HL-60/S4 treated with phorbol 12-myristate 13-acetate at 8.2 ng/mL for 4 days and 3 days (cell line): Measurements from ENCODE around the gene MRPL53.

ENCODE experiments used
- in situ Hi-C: fragments of 300-500 bp; cut with MboI; formaldehyde crosslinking; loops from 2 replicates; pipeline ENCODE4 v1.15.0; 2022; ENCODE audit warnings: low sequenced_read_pairs

Gene MRPL53

GRCh38 chr2:74429487-74430451 is 42.7 kb downstream of the MRPL53 start:
- in situ Hi-C loops = no loop called here

- in situ Hi-C loops = no loop called here
Observed at GRCh38 chr2:74428675-74429074, 43.8 kb downstream of the MRPL53 start.

- in situ Hi-C loops = no loop called here
Observed at GRCh38 chr2:74427551-74427950, 44.9 kb downstream of the MRPL53 start.

- in situ Hi-C loops = no loop called here
Observed at GRCh38 chr2:74426181-74426758, 46.2 kb downstream of the MRPL53 start.

GRCh38 chr2:74425523-74425922 is 47.0 kb downstream of the MRPL53 start:
- in situ Hi-C loops = no loop called here

- in situ Hi-C loops = no loop called here
Observed at GRCh38 chr2:74424995-74425406, 47.5 kb downstream of the MRPL53 start.

GRCh38 chr2:74424139-74424992 is 48.1 kb downstream of the MRPL53 start:
- in situ Hi-C loops = no loop called here

GRCh38 chr2:74423231-74424095 is 49.0 kb downstream of the MRPL53 start:
- in situ Hi-C loops = no loop called here
